GM12875 (cell line): ENCODE measurements around the gene NFAM1.

ENCODE experiments used
- H3K4me3 ChIP-seq: one replicate; pipeline ENCODE4 v1.5.1; 2011; ENCODE audit warnings: low read depth, low read length, control low read depth
- CTCF ChIP-seq: IDR thresholded peaks from 2 replicates; pipeline ENCODE4 v1.5.1; 2011; ENCODE audit warnings: low read depth, mild to moderate bottlenecking, control low read depth, inconsistent platforms, low read length, moderate library complexity, borderline replicate concordance; ENCODE audit not compliant: insufficient read depth

Gene NFAM1

GRCh38 chr22:42439821-42440674 lies 7.8 kb upstream of the NFAM1 start:
- H3K4me3 ChIP-seq = peak overlapping the region; percentile 55
- TF ChIP-seq CTCF = no peak

- peak overlapping the region; percentile 55 for H3K4me3 ChIP-seq
- no peak for TF ChIP-seq CTCF
These were observed 6.9 kb upstream of the NFAM1 start for GRCh38 chr22:42439021-42439567.

- TF ChIP-seq CTCF = no peak
- H3K4me3 ChIP-seq = peak overlapping the region; percentile 63
These were observed 6.1 kb upstream of the NFAM1 start for GRCh38 chr22:42438293-42438650.

GRCh38 chr22:42437488-42438292 lies 5.5 kb upstream of the NFAM1 start:
- H3K4me3 ChIP-seq = peak overlapping the region; percentile 63
- TF ChIP-seq CTCF = peak; percentile 94

GRCh38 chr22:42436404-42436803 lies 4.2 kb upstream of the NFAM1 start:
- H3K4me3 ChIP-seq = no peak overlapping the region
- TF ChIP-seq CTCF = no peak

- TF ChIP-seq CTCF = no peak
- no peak overlapping the region for H3K4me3 ChIP-seq
These were observed 2.7 kb upstream of the NFAM1 start for GRCh38 chr22:42434748-42435425.
